Endothelial cell of umbilical vein (primary cell): ENCODE data around the gene SLC44A5. TPM values are rescaled to one million over a fixed set of nuclear protein-coding genes. Genes with fewer than 3 reads are reported as not detected.

ENCODE experiments used
- BruUV-seq: library from RNA; stranded (reverse); fragments of 400-500 nt; replicated peaks from 2 replicates; lab custom pipeline; 2021; lab: Mats Ljungman, UMichigan
- CTCF ChIA-PET: fragments of 300-600, 350-600 bp; sonication (Branson Sonifier 250); formaldehyde crosslinking; loops from one replicate; lab custom pipeline; 2021; ENCODE audit warnings: antibody characterized with exemption, inconsistent platforms; lab: Charles Lee
- POLR2A ChIA-PET: fragments of 300-600, 350-600 bp; sonication (Branson Sonifier 250); formaldehyde crosslinking; loops from one replicate; lab custom pipeline; 2021; ENCODE audit warnings: antibody characterized with exemption, inconsistent platforms; lab: Charles Lee
- DNase-seq: peaks from one replicate; pipeline ENCODE4 v3.0.0-alpha.2; 2011; ENCODE audit warnings: low read depth, low spot score
- FAIRE-seq: peaks from 2 replicates; lab custom pipeline; 2011; peaks lifted over from hg19 to GRCh38; lab: Jason Lieb, UNC
- H2AFZ ChIP-seq: 2 replicates; pipeline ENCODE4 v1.6.0; 2012; ENCODE audit warnings: low read depth, low read length, control low read depth, inconsistent platforms
- H3K27ac ChIP-seq: 2 replicates; pipeline ENCODE4 v1.5.1; 2011; ENCODE audit warnings: low read depth, mild to moderate bottlenecking, control low read depth, low read length, moderate library complexity; ENCODE audit not compliant: insufficient read depth
- H3K27me3 ChIP-seq, 2 experiments: 2 replicates each; pipeline versions ENCODE4 v1.6.0 to v1.6.1; 2011; ENCODE audit warnings: low read length in 2 of 2, mixed read lengths in 1 of 2; ENCODE audit not compliant: control insufficient read depth in 2 of 2, insufficient read depth in 2 of 2
- H3K36me3 ChIP-seq, 2 experiments: 2 replicates in 1 of 2; 3 replicates in 1 of 2; pipeline ENCODE4 v1.5.1; 2011; ENCODE audit warnings: low read length in 2 of 2, mild to moderate bottlenecking in 1 of 2, moderate library complexity in 1 of 2; ENCODE audit not compliant: control insufficient read depth in 2 of 2, insufficient read depth in 2 of 2; ENCODE audit errors: extremely low read depth in 1 of 2
- H3K4me1 ChIP-seq: 3 replicates; pipeline ENCODE4 v1.5.1; 2011; ENCODE audit warnings: mild to moderate bottlenecking, low read length; ENCODE audit not compliant: control insufficient read depth, insufficient read depth; ENCODE audit errors: extremely low read depth
- H3K4me2 ChIP-seq: 2 replicates; pipeline ENCODE4 v1.6.1; 2011; ENCODE audit warnings: low read length, control low read depth, mixed read lengths; ENCODE audit not compliant: insufficient read depth
- H3K4me3 ChIP-seq, 3 experiments: fragments of 200-600 bp in 1 of 3; sonication (generic), shearing (Covaris generic) in 1 of 3; replicated peaks in 1 of 3; 2 replicates each; pipeline ENCODE4 v1.5.1; 2011 to 2016; ENCODE audit warnings: control low read depth in 3 of 3, low read length in 3 of 3, mild to moderate bottlenecking in 2 of 3, inconsistent platforms in 1 of 3, low read depth in 1 of 3, moderate library complexity in 1 of 3; ENCODE audit not compliant: insufficient read depth in 1 of 3
- H3K79me2 ChIP-seq: 2 replicates; pipeline ENCODE4 v1.6.0; 2012; ENCODE audit warnings: low read length, inconsistent platforms; ENCODE audit not compliant: control insufficient read depth, insufficient read depth
- H3K9ac ChIP-seq: replicated peaks from 2 replicates; pipeline ENCODE3; 2011; ENCODE audit warnings: low read length, control low read depth; ENCODE audit not compliant: insufficient read depth; ENCODE audit errors: extremely low read depth
- H3K9me1 ChIP-seq: replicated peaks from 3 replicates; pipeline ENCODE4 v1.6.0; 2011; ENCODE audit warnings: mild to moderate bottlenecking, low read length; ENCODE audit not compliant: control insufficient read depth, insufficient read depth; ENCODE audit errors: extremely low read depth
- H3K9me3 ChIP-seq: replicated peaks from 2 replicates; pipeline ENCODE4 v1.5.1; 2012; ENCODE audit warnings: low read length, inconsistent platforms; ENCODE audit not compliant: control insufficient read depth, insufficient read depth
- H4K20me1 ChIP-seq: replicated peaks from 2 replicates; pipeline ENCODE3; 2011; ENCODE audit warnings: mild to moderate bottlenecking, low read length; ENCODE audit not compliant: control insufficient read depth, insufficient read depth; ENCODE audit errors: extremely low read depth
- CTCF ChIP-seq, 2 donors: IDR thresholded peaks; 1 replicate in 1 of 2; 2 replicates in 1 of 2; pipeline ENCODE4 v1.5.1; 2011; ENCODE audit warnings: low read length in 2 of 2, mild to moderate bottlenecking in 2 of 2, moderate library complexity in 2 of 2, control low read depth in 1 of 2, inconsistent platforms in 1 of 2, low read depth in 1 of 2; ENCODE audit not compliant: insufficient read depth in 1 of 2; ENCODE audit errors: extremely low read depth in 1 of 2
- EZH2 ChIP-seq: IDR thresholded peaks from 2 replicates; pipeline ENCODE4 v1.6.1; 2012; ENCODE audit warnings: borderline replicate concordance, low read depth, mild to moderate bottlenecking, moderate library complexity, low read length, inconsistent platforms; ENCODE audit not compliant: severe bottlenecking
- FOS ChIP-seq: IDR thresholded peaks from 2 replicates; pipeline ENCODE4 v1.6.1; 2011; ENCODE audit warnings: mild to moderate bottlenecking, low read length, moderate library complexity, borderline replicate concordance; ENCODE audit not compliant: insufficient read depth
- GATA2 ChIP-seq: IDR thresholded peaks from 2 replicates; pipeline ENCODE4 v1.7.0; 2011; ENCODE audit warnings: low read depth, mild to moderate bottlenecking, moderate library complexity, mixed read lengths, low read length; ENCODE audit not compliant: insufficient read length, insufficient read depth
- MYC ChIP-seq: IDR thresholded peaks from one replicate; pipeline ENCODE4 v1.6.1; 2011; ENCODE audit warnings: mild to moderate bottlenecking, low read depth, low read length
- POLR2A ChIP-seq: IDR thresholded peaks from 2 replicates; pipeline ENCODE4 v1.6.1; 2012; ENCODE audit warnings: low read depth, mild to moderate bottlenecking, control low read depth, low read length
- POLR2AphosphoS5 ChIP-seq: IDR thresholded peaks from 2 replicates; pipeline ENCODE4 v1.6.1; 2012; ENCODE audit warnings: low read depth, mild to moderate bottlenecking, control low read depth, low read length, moderate library complexity; ENCODE audit not compliant: insufficient read depth
- dilution Hi-C: fragments of 300-500 bp; cut with MboI; formaldehyde crosslinking; loops from one replicate; pipeline ENCODE4 v1.15.0; 2019; ENCODE audit warnings: low sequenced_read_pairs; ENCODE audit not compliant: extremely low pct_ligation_motif_present
- intact Hi-C: fragments of 100-400 bp; cut with micrococcal nuclease; formaldehyde crosslinking; loops from one replicate; pipeline ENCODE4 v1.10.0; 2022
- polyA plus RNA-seq, 4 experiments: library from polyadenylated mRNA; depleted of rRNA in 3 of 4; stranded (reverse) in 3 of 4; unstranded in 1 of 4; fragments of >200 nt; gene quantifications; 2 replicates each; pipeline versions ENCODE4 v1.2.1 to v1.2.3, GENCODE V29; 2011 to 2012; ENCODE audit warnings: missing spikeins in 1 of 4
- total RNA-seq: library from RNA; stranded (reverse); gene quantifications from 2 replicates; pipeline ENCODE4 v1.2.3, GENCODE V29; 2021

SLC44A5 gene
- total and polyA plus RNA-seq, 2 donors (not counting 3 experiments of a cell fraction or from before 2014, with no cell fraction given) = 1.6 to 3.2 TPM

- no peak for FAIRE-seq
- H3K36me3 ChIP-seq = no peaks in the 10 kb centered on the region
- ChIA-PET CTCF (interaction anchor here (0.9 to 2.2 kb wide), 4 partner anchors 13 to 324 kb away, joined by 3 to 6 read pairs (median 4); no protein-coding TSS in a partner anchor), POLR2A (no interaction called here)
- H3K27me3 ChIP-seq = no peaks in the 10 kb centered on the region
- no peaks in the 10 kb centered on the region for H3K9me1 ChIP-seq
- no peaks in the 10 kb centered on the region for H3K79me2 ChIP-seq
- no peak overlapping the region for H3K4me3 ChIP-seq
- H3K9me3 ChIP-seq = no peaks in the 10 kb centered on the region
- no peaks in the 10 kb centered on the region for H3K4me1 ChIP-seq
- TF ChIP-seq POLR2A (no peak), MYC (no peak), EZH2 (no peak), POLR2AphosphoS5 (no peak), GATA2 (no peak), FOS (no peak), CTCF (IDR thresholded peaks at IDR 0.05; ENCODE audit: extremely low read depth in 1 of 2, insufficient read depth in 1 of 2, low read depth in 1 of 2, low read length in 2 of 2) (no peak)
- no peak overlapping the region for H2AFZ ChIP-seq
- no peak for DNase-seq
- no peak overlapping the region for H3K4me2 ChIP-seq
- H3K9ac ChIP-seq = no peak overlapping the region
- dilution Hi-C loops (no loop called here), intact Hi-C loops (no loop called here)
- BruUV-seq = no TSS peak
- no peak overlapping the region for H3K27ac ChIP-seq
- H4K20me1 ChIP-seq = no peaks in the 10 kb centered on the region
Observed at GRCh38 chr1:75589637-75590036, 21.3 kb downstream of the SLC44A5 start.
